ENCODE measurements around the gene DPP4. TPM values are rescaled to one million over a fixed set of nuclear protein-coding genes. Genes with fewer than 3 reads are reported as not detected.

Gene DPP4
- total and polyA plus RNA-seq, 2 of the 13 experiments (the other 11 are each of a cell fraction or from before 2014, with no cell fraction given), result 39.4 to 109 TPM

DNA sequence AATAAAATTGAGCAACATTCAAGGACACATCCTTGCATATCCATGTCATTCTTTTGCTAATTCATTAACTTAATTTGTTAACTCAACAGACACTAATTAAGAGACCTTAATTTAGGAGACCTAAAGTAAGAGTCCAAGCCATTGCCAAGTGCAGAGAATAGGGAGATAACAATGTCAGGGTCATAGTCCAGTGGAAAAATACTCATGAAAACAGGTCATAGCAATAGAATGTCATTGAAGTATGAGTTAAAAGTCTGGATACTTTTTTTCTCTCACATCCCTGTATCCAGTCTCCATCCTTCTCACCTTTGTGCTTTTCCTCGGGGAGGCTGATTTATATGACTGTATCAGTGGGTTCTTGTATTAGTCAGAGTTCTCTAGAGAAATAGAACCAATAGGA lies 26.6 kb upstream of the DPP4 start (continued):
- TF ChIP-seq ZNF143 (CRISPR knock-in tag; IDR thresholded peaks at IDR 0.05), result no peak
- TF ChIP-seq, protein P1, sequence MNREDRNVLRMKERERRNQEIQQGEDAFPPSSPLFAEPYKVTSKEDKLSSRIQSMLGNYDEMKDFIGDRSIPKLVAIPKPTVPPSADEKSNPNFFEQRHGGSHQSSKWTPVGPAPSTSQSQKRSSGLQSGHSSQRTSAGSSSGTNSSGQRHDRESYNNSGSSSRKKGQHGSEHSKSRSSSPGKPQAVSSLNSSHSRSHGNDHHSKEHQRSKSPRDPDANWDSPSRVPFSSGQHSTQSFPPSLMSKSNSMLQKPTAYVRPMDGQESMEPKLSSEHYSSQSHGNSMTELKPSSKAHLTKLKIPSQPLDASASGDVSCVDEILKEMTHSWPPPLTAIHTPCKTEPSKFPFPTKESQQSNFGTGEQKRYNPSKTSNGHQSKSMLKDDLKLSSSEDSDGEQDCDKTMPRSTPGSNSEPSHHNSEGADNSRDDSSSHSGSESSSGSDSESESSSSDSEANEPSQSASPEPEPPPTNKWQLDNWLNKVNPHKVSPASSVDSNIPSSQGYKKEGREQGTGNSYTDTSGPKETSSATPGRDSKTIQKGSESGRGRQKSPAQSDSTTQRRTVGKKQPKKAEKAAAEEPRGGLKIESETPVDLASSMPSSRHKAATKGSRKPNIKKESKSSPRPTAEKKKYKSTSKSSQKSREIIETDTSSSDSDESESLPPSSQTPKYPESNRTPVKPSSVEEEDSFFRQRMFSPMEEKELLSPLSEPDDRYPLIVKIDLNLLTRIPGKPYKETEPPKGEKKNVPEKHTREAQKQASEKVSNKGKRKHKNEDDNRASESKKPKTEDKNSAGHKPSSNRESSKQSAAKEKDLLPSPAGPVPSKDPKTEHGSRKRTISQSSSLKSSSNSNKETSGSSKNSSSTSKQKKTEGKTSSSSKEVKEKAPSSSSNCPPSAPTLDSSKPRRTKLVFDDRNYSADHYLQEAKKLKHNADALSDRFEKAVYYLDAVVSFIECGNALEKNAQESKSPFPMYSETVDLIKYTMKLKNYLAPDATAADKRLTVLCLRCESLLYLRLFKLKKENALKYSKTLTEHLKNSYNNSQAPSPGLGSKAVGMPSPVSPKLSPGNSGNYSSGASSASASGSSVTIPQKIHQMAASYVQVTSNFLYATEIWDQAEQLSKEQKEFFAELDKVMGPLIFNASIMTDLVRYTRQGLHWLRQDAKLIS (CRISPR knock-in tag; IDR thresholded peaks at IDR 0.05), result no peak
- TF ChIP-seq MIER2 (CRISPR knock-in tag; IDR thresholded peaks at IDR 0.05), result no peak
- 0 out of 2 replicates have a peak, but pooled peaks have one; percentile 55 for TF ChIP-seq ZFP36L1 (CRISPR knock-in tag; IDR thresholded peaks at IDR 0.05)
- TF ChIP-seq RXRB (CRISPR knock-in tag; IDR thresholded peaks at IDR 0.05; ENCODE audit: borderline replicate concordance), result peak; percentile 67
- TF ChIP-seq ZMAT3 (CRISPR knock-in tag; conservative IDR thresholded peaks at IDR 0.05), result no peak
- peak; percentile 28; the same call in 1 of the 2 replicates for TF ChIP-seq ELF3 (CRISPR knock-in tag; IDR thresholded peaks at IDR 0.05)
- TF ChIP-seq ZNF672 (CRISPR knock-in tag; IDR thresholded peaks at IDR 0.05), result no peak
- TF ChIP-seq ISL2 (CRISPR knock-in tag; IDR thresholded peaks at IDR 0.05), result peak; percentile 48; the same call in 1 of the 2 replicates
- no peak for TF ChIP-seq NR2F6 (IDR thresholded peaks at IDR 0.05)
- TF ChIP-seq NR2F6 (CRISPR knock-in tag; IDR thresholded peaks at IDR 0.05), result 0 out of 2 replicates have a peak, but pooled peaks have one; percentile 13
- peak; percentile 74 for TF ChIP-seq RARA (CRISPR knock-in tag; IDR thresholded peaks at IDR 0.05)
- 0 out of 2 replicates have a peak, but pooled peaks have one; percentile 47 for TF ChIP-seq SMAD3 (CRISPR knock-in tag; IDR thresholded peaks at IDR 0.05)
- no peak for TF ChIP-seq SRSF1 (optimal IDR thresholded peaks at IDR 0.05; ENCODE audit: low read depth, low read length)
- TF ChIP-seq SOX6 (IDR thresholded peaks at IDR 0.05), result no peak
- TF ChIP-seq SOX6 (CRISPR knock-in tag; IDR thresholded peaks at IDR 0.05), result peak; percentile 39; the same call in 1 of the 2 replicates
- TF ChIP-seq FOXK1 (CRISPR knock-in tag; IDR thresholded peaks at IDR 0.05; ENCODE audit: borderline replicate concordance, low read depth), result no peak
- TF ChIP-seq, protein P2, sequence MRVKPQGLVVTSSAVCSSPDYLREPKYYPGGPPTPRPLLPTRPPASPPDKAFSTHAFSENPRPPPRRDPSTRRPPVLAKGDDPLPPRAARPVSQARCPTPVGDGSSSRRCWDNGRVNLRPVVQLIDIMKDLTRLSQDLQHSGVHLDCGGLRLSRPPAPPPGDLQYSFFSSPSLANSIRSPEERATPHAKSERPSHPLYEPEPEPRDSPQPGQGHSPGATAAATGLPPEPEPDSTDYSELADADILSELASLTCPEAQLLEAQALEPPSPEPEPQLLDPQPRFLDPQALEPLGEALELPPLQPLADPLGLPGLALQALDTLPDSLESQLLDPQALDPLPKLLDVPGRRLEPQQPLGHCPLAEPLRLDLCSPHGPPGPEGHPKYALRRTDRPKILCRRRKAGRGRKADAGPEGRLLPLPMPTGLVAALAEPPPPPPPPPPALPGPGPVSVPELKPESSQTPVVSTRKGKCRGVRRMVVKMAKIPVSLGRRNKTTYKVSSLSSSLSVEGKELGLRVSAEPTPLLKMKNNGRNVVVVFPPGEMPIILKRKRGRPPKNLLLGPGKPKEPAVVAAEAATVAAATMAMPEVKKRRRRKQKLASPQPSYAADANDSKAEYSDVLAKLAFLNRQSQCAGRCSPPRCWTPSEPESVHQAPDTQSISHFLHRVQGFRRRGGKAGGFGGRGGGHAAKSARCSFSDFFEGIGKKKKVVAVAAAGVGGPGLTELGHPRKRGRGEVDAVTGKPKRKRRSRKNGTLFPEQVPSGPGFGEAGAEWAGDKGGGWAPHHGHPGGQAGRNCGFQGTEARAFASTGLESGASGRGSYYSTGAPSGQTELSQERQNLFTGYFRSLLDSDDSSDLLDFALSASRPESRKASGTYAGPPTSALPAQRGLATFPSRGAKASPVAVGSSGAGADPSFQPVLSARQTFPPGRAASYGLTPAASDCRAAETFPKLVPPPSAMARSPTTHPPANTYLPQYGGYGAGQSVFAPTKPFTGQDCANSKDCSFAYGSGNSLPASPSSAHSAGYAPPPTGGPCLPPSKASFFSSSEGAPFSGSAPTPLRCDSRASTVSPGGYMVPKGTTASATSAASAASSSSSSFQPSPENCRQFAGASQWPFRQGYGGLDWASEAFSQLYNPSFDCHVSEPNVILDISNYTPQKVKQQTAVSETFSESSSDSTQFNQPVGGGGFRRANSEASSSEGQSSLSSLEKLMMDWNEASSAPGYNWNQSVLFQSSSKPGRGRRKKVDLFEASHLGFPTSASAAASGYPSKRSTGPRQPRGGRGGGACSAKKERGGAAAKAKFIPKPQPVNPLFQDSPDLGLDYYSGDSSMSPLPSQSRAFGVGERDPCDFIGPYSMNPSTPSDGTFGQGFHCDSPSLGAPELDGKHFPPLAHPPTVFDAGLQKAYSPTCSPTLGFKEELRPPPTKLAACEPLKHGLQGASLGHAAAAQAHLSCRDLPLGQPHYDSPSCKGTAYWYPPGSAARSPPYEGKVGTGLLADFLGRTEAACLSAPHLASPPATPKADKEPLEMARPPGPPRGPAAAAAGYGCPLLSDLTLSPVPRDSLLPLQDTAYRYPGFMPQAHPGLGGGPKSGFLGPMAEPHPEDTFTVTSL (CRISPR knock-in tag; IDR thresholded peaks at IDR 0.05; ENCODE audit: borderline replicate concordance), result peak; percentile 66; the same call in 1 of the 2 replicates
- TF ChIP-seq NCOA5 (CRISPR knock-in tag; IDR thresholded peaks at IDR 0.05), result no peak
- TF ChIP-seq, protein P3, sequence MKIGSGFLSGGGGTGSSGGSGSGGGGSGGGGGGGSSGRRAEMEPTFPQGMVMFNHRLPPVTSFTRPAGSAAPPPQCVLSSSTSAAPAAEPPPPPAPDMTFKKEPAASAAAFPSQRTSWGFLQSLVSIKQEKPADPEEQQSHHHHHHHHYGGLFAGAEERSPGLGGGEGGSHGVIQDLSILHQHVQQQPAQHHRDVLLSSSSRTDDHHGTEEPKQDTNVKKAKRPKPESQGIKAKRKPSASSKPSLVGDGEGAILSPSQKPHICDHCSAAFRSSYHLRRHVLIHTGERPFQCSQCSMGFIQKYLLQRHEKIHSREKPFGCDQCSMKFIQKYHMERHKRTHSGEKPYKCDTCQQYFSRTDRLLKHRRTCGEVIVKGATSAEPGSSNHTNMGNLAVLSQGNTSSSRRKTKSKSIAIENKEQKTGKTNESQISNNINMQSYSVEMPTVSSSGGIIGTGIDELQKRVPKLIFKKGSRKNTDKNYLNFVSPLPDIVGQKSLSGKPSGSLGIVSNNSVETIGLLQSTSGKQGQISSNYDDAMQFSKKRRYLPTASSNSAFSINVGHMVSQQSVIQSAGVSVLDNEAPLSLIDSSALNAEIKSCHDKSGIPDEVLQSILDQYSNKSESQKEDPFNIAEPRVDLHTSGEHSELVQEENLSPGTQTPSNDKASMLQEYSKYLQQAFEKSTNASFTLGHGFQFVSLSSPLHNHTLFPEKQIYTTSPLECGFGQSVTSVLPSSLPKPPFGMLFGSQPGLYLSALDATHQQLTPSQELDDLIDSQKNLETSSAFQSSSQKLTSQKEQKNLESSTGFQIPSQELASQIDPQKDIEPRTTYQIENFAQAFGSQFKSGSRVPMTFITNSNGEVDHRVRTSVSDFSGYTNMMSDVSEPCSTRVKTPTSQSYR (CRISPR knock-in tag; IDR thresholded peaks at IDR 0.05; ENCODE audit: borderline replicate concordance), result no peak
